Measurements from ENCODE around the gene MAP3K19. TPM values are rescaled to one million over a fixed set of nuclear protein-coding genes. Genes with fewer than 3 reads are reported as not detected.
A peak's percentile ranks its signal among the peaks of the same experiment; 100 is the strongest.
"Not testable (repeated sequence)": the region's sequence is repeated elsewhere in the genome, so short reads cannot be mapped to it uniquely, and the experiment has no call there.

MAP3K19 gene
- total RNA-seq, 4 donors from 2014 or later = not detected

DNA sequence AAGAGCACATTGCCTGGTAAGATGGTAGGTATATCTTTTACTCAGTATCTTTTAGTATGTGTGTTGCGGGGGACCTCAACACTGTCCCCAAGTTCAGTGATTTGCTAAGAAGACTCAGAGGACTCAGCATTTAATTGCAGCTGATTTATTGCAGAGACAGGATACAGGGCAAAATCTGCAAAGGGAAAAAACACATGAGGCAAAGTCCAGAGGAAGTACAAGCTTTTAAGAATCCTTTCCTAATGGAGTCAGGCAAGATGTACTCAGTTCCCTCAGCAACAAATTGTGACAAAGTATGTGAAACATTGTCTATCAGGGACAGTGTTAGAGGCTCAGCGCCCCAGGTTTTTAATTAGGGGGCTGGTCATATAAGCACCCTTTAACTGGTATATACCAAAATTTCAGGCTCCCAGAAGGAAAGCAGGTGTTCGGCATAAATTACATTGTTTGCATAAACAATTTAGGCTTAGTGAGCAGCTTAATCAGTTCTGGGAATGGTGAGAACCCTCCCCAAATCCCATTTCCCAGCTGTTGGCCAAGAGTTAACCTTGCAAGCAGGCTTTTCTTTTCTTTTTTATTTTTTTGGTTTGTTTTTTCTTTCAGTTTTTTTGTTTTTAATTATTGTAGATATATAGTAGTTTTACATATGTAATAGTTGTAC lies 46.6 kb upstream of the MAP3K19 start:
- no peaks in the 10 kb centered on the region for H3K36me3 ChIP-seq
- H3K9me3 ChIP-seq = peaks cover 0 to 7% of the 10 kb centered on the region in 2 donors
- peaks cover 0 to 45% (median 24%) of the 10 kb centered on the region in 4 donors for H3K4me1 ChIP-seq
- peak overlapping the region; percentile 32 to 45 (median 38) for H3K27ac ChIP-seq
- TF ChIP-seq POLR2AphosphoS5 (IDR thresholded peaks at IDR 0.05) (no peak), EP300 (IDR thresholded peaks at IDR 0.05; ENCODE audit: low read depth) (no peak), POLR2A (IDR thresholded peaks at IDR 0.05) (no peak)
- TF ChIP-seq, protein P1, sequence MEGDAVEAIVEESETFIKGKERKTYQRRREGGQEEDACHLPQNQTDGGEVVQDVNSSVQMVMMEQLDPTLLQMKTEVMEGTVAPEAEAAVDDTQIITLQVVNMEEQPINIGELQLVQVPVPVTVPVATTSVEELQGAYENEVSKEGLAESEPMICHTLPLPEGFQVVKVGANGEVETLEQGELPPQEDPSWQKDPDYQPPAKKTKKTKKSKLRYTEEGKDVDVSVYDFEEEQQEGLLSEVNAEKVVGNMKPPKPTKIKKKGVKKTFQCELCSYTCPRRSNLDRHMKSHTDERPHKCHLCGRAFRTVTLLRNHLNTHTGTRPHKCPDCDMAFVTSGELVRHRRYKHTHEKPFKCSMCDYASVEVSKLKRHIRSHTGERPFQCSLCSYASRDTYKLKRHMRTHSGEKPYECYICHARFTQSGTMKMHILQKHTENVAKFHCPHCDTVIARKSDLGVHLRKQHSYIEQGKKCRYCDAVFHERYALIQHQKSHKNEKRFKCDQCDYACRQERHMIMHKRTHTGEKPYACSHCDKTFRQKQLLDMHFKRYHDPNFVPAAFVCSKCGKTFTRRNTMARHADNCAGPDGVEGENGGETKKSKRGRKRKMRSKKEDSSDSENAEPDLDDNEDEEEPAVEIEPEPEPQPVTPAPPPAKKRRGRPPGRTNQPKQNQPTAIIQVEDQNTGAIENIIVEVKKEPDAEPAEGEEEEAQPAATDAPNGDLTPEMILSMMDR (IDR thresholded peaks at IDR 0.05) = no peak
- H3K27me3 ChIP-seq = no peaks in the 10 kb centered on the region
- WGBS, 2 donors (ENCODE audit: low coverage in 1 of 2) = 67 to 73% methylated on average over 3 of the region's 3 CpGs
- no peak overlapping the region for H3K4me3 ChIP-seq
- DNase-seq = no peak
- intact Hi-C loops (cut with DNase I; ENCODE audit: low total_unique reads) = no loop called here
- in situ Hi-C loops (cut with MboI; ENCODE audit: low pct_ligation_motif_present in 1 of 4, low pct_unique_long_range_greater_than_20kb in 1 of 4, low sequenced_read_pairs in 3 of 4) = no loop called here

DNA sequence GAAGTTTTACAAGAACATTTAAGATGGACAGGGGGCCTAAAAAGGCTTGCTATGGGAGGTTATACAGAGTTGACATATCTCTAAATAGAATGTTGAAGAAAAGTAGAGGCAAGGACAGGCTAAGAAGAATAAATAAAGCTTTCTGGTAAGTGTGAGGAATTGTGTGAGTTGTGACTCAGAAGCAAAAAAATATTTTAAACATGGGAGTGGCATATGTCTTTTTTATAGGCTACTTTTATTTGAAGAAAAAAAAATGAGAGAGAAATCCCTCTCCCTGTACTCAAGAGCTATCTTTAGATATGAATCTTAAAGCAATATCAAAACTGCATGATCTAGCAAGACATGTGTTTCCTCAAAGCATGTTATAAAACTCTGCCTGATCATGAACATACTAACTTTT lies 45.9 kb upstream of the MAP3K19 start:
- Histone ChIP-seq H3K4me3 (no peak overlapping the region), H3K4me1 (peaks cover 0 to 45% (median 24%) of the 10 kb centered on the region in 4 donors), H3K36me3 (no peaks in the 10 kb centered on the region), H3K9me3 (peaks cover 0 to 7% of the 10 kb centered on the region in 2 donors), H3K27me3 (no peaks in the 10 kb centered on the region), H3K27ac (peak overlapping the region; percentile 32 to 45 (median 38))
- DNase-seq = no peak
- TF ChIP-seq POLR2AphosphoS5 (IDR thresholded peaks at IDR 0.05) = no peak
- TF ChIP-seq POLR2A (IDR thresholded peaks at IDR 0.05) = no peak
- TF ChIP-seq, protein P1 (IDR thresholded peaks at IDR 0.05) = no peak
- no peak for TF ChIP-seq EP300 (IDR thresholded peaks at IDR 0.05; ENCODE audit: low read depth)
- intact Hi-C loops (cut with DNase I; ENCODE audit: low total_unique reads) (no loop called here), in situ Hi-C loops (cut with MboI; ENCODE audit: low pct_ligation_motif_present in 1 of 4, low pct_unique_long_range_greater_than_20kb in 1 of 4, low sequenced_read_pairs in 3 of 4) (no loop called here)

DNA sequence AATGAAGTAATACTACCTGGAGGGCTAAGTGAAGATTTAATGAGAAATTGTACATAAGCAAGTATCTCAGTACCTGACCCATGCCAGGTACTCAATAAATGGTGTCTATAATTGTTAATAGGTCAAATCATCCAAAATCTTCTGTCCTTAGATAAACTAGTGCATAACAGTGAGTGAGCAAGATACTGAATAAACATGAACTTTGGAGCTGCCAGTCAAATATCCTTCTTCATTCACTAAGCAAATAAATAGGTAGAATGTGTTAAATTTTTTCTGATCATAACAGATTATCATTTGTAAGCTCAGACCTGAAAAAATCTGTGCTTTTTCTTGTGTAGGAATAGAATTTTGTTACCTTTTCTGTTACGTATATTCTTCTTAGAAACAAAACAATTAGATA lies 44.4 kb upstream of the MAP3K19 start:
- Histone ChIP-seq H3K4me3 (no peak overlapping the region), H3K27me3 (no peaks in the 10 kb centered on the region), H3K4me1 (peaks cover 0 to 45% (median 24%) of the 10 kb centered on the region in 4 donors), H3K9me3 (peaks cover 0 to 7% of the 10 kb centered on the region in 2 donors), H3K27ac (no peak overlapping the region), H3K36me3 (no peaks in the 10 kb centered on the region)
- TF ChIP-seq POLR2AphosphoS5 (IDR thresholded peaks at IDR 0.05) (no peak), EP300 (IDR thresholded peaks at IDR 0.05; ENCODE audit: low read depth) (no peak), POLR2A (IDR thresholded peaks at IDR 0.05) (no peak)
- TF ChIP-seq, protein P1 (IDR thresholded peaks at IDR 0.05) = no peak
- DNase-seq = no peak
- intact Hi-C loops (cut with DNase I; ENCODE audit: low total_unique reads) (no loop called here), in situ Hi-C loops (cut with MboI; ENCODE audit: low pct_ligation_motif_present in 1 of 4, low pct_unique_long_range_greater_than_20kb in 1 of 4, low sequenced_read_pairs in 3 of 4) (no loop called here)
- 84 to 85% methylated on average over 1 of the region's 1 CpG for WGBS, 2 donors (ENCODE audit: low coverage in 1 of 2)

DNA sequence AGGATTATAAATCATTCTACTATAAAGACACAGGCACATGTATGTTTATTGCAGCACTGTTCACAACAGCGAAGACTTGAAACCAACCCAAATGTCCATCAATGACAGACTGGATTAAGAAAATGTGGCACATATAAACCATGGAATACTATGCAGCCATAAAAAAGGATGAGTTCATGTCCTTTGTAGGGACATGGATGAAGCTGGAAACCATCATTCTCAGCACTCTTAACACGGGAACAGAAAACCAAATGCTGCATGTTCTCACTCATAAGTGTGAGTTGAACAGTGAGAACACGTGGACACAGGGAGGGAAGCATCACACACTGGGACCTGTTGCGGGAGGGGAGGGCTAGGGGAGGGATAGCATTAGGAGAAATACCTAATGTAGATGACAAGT lies 42.4 kb upstream of the MAP3K19 start:
- H3K36me3 ChIP-seq; in situ Hi-C loops (cut with MboI; ENCODE audit: low pct_ligation_motif_present in 1 of 4, low pct_unique_long_range_greater_than_20kb in 1 of 4, low sequenced_read_pairs in 3 of 4); H3K9me3 ChIP-seq; H3K4me3 ChIP-seq; H3K27ac ChIP-seq; DNase-seq; intact Hi-C loops (cut with DNase I; ENCODE audit: low total_unique reads); H3K27me3 ChIP-seq: not testable (repeated sequence)
- peaks cover 0 to 41% (median 24%) of the 10 kb centered on the region in 4 donors for H3K4me1 ChIP-seq
- 92 to 100% methylated on average over 4 of the region's 4 CpGs for WGBS, 2 donors (ENCODE audit: low coverage in 1 of 2)

DNA sequence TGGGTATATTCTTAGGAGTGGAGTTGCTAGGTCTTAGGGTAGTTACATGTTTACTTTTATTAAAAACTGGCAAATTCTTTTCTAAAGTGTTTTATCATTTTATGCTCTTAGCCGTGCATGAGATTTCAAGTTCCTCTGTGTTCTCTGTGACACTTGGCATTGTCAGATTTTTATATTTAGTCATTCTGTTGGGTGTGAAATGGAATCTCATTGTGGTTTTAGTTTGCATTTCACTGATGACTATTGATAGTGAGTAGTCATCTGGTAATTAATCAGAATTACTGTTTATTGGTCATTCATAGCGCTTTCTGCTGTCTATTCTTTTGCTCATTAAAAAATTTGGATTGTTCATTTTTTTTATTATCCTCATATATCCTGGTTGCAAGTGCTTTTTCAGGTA lies 39.0 kb upstream of the MAP3K19 start:
- no peaks in the 10 kb centered on the region for H3K27me3 ChIP-seq
- no peak overlapping the region for H3K27ac ChIP-seq
- no peak for DNase-seq
- intact Hi-C loops (cut with DNase I; ENCODE audit: low total_unique reads) (no loop called here), in situ Hi-C loops (cut with MboI; ENCODE audit: low pct_ligation_motif_present in 1 of 4, low pct_unique_long_range_greater_than_20kb in 1 of 4, low sequenced_read_pairs in 3 of 4) (no loop called here)
- WGBS, 2 donors (ENCODE audit: low coverage in 1 of 2) = 88% methylated on average over 2 of the region's 2 CpGs
- H3K4me1 ChIP-seq = peaks cover 0 to 8% (median 1%) of the 10 kb centered on the region in 4 donors
- H3K9me3 ChIP-seq = peaks cover 0 to 7% of the 10 kb centered on the region in 2 donors
- TF ChIP-seq EP300 (IDR thresholded peaks at IDR 0.05; ENCODE audit: low read depth) (no peak), POLR2AphosphoS5 (IDR thresholded peaks at IDR 0.05) (no peak), POLR2A (IDR thresholded peaks at IDR 0.05) (no peak)
- TF ChIP-seq, protein P1 (IDR thresholded peaks at IDR 0.05) = no peak
- no peaks in the 10 kb centered on the region for H3K36me3 ChIP-seq
- no peak overlapping the region for H3K4me3 ChIP-seq

All from transverse colon (tissue), 4 donors.